ENCODE data around the gene APRT.

DNA sequence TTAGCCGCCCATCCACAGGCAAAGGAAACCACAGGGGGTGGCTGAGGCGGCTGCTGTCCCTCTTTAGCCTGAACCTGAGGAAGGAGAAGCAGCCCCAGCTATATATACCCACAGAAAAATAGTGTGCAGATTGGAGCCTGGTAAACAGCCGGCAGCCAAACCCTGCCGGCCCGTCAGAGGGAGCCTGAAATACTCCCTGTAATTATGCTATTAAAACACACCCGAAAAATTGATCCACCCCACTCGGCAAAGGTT lies 33.5 kb downstream of the APRT start:
- TF ChIP-seq POLR2A (IDR thresholded peaks at IDR 0.05; ENCODE audit: low read depth, low read length) = no peak
- TF ChIP-seq POLR2AphosphoS5 (IDR thresholded peaks at IDR 0.05; ENCODE audit: low read depth, low read length) = no peak
- TF ChIP-seq SPI1 (IDR thresholded peaks at IDR 0.05; ENCODE audit: low read depth, low read length) = no peak
